Tibial nerve (tissue), 4 donors: ENCODE measurements around the gene MRPL1.

Experiments used
- EP300 ChIP-seq, 2 donors: sonication (generic); formaldehyde crosslinking; IDR thresholded peaks; one replicate each; pipeline ENCODE4 v1.6.1; 2017; ENCODE audit warnings: antibody characterized with exemption in 2 of 2, mild to moderate bottlenecking in 1 of 2
- POLR2A ChIP-seq, 2 donors: fragments of 450-650 bp; IDR thresholded peaks; one replicate each; pipeline ENCODE4 v1.6.1; 2017; ENCODE audit warnings: antibody characterized with exemption in 2 of 2, mild to moderate bottlenecking in 2 of 2, moderate library complexity in 2 of 2
- TF ChIP-seq, protein P1 (sequence below), 5 experiments: fragments of 200-600 bp in 3 of 5; fragments of 450-650 bp in 2 of 5; sonication (generic) in 3 of 5; IDR thresholded peaks; one replicate each; pipeline ENCODE4 v1.5.1; 2016 to 2019; ENCODE audit warnings: antibody characterized with exemption in 5 of 5, mild to moderate bottlenecking in 3 of 5, moderate library complexity in 2 of 5

DNA sequence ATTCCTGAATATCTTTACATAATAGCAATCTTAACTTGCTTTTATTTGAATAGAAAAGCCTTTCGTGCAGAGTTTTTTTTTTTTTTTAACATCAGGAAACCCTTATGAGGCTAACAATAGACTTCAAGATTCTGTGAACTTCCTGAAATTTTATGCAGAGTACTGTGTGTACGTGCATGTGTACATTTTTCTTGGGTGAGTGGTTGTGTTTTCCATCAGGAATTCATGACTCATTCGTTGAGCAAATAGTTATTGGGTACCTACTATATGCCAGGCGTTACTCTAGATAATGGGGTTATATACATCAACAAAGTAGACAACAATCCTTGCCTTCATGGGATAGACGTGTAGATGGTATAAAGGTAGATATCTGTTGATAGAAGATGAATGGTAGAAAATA is 59.1 kb downstream of the MRPL1 start:
- TF ChIP-seq POLR2A (IDR thresholded peaks at IDR 0.05) (no peak), EP300 (IDR thresholded peaks at IDR 0.05) (no peak)
- TF ChIP-seq, protein P1, sequence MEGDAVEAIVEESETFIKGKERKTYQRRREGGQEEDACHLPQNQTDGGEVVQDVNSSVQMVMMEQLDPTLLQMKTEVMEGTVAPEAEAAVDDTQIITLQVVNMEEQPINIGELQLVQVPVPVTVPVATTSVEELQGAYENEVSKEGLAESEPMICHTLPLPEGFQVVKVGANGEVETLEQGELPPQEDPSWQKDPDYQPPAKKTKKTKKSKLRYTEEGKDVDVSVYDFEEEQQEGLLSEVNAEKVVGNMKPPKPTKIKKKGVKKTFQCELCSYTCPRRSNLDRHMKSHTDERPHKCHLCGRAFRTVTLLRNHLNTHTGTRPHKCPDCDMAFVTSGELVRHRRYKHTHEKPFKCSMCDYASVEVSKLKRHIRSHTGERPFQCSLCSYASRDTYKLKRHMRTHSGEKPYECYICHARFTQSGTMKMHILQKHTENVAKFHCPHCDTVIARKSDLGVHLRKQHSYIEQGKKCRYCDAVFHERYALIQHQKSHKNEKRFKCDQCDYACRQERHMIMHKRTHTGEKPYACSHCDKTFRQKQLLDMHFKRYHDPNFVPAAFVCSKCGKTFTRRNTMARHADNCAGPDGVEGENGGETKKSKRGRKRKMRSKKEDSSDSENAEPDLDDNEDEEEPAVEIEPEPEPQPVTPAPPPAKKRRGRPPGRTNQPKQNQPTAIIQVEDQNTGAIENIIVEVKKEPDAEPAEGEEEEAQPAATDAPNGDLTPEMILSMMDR (IDR thresholded peaks at IDR 0.05) = no peak
